DOHH2 (cell line): ENCODE data around the gene EXOC7.

Experiments
- H3F3A ChIP-seq: fragments of 200-600 bp; sonication (generic), shearing (Covaris generic); 2 replicates; pipeline ENCODE4 v1.6.0; 2016; ENCODE audit warnings: antibody characterized with exemption, mild to moderate bottlenecking; ENCODE audit not compliant: control insufficient read depth, insufficient read depth
- H3K27ac ChIP-seq: fragments of 200-600 bp; sonication (generic); 2 replicates; pipeline ENCODE4 v1.5.1; 2014; ENCODE audit warnings: low read depth, mild to moderate bottlenecking, low read length, moderate library complexity
- H3K27me3 ChIP-seq: fragments of 200-600 bp; sonication (generic); 2 replicates; pipeline ENCODE4 v1.6.1; 2014; ENCODE audit warnings: mild to moderate bottlenecking, low read length, mixed read lengths; ENCODE audit not compliant: control insufficient read depth
- H3K36me3 ChIP-seq: fragments of 200-600 bp; sonication (generic); 2 replicates; pipeline ENCODE4 v1.6.1; 2014; ENCODE audit warnings: mild to moderate bottlenecking, low read length, moderate library complexity, mixed read lengths; ENCODE audit not compliant: control insufficient read depth
- H3K4me1 ChIP-seq: fragments of 200-600 bp; sonication (generic); 2 replicates; pipeline ENCODE4 v1.6.1; 2014; ENCODE audit warnings: mild to moderate bottlenecking, low read length, mixed read lengths; ENCODE audit not compliant: control insufficient read depth
- H3K4me2 ChIP-seq: fragments of 200-600 bp; sonication (generic); 2 replicates; pipeline ENCODE4 v1.6.0; 2014; ENCODE audit warnings: mild to moderate bottlenecking, low read length, moderate library complexity
- H3K4me3 ChIP-seq: fragments of 200-600 bp; sonication (generic); 2 replicates; pipeline ENCODE4 v1.5.1; 2014; ENCODE audit warnings: mild to moderate bottlenecking, low read length, mixed read lengths
- H3K79me2 ChIP-seq: fragments of 200-600 bp; sonication (generic); 2 replicates; pipeline ENCODE4 v1.6.1; 2014; ENCODE audit warnings: mild to moderate bottlenecking, low read length, mixed read lengths; ENCODE audit not compliant: control insufficient read depth
- H3K9me2 ChIP-seq: fragments of 200-600 bp; sonication (generic); replicated peaks from 2 replicates; pipeline ENCODE4 v1.6.1; 2014; ENCODE audit warnings: mild to moderate bottlenecking, low read length, mixed read lengths; ENCODE audit not compliant: control insufficient read depth
- H3K9me3 ChIP-seq: fragments of 200-600 bp; sonication (generic); 2 replicates; pipeline ENCODE4 v1.6.1; 2014; ENCODE audit warnings: antibody characterized with exemption, low read length, mixed read lengths; ENCODE audit not compliant: control insufficient read depth, insufficient read depth
- H4K20me1 ChIP-seq: fragments of 200-600 bp; sonication (generic); 2 replicates; pipeline ENCODE4 v1.6.0; 2014; ENCODE audit warnings: low read depth, mild to moderate bottlenecking, antibody characterized with exemption, low read length, moderate library complexity; ENCODE audit not compliant: control insufficient read depth, insufficient read depth
- EZH2phosphoT487 ChIP-seq: fragments of 200-600 bp; sonication (generic); IDR thresholded peaks from 2 replicates; pipeline ENCODE4 v1.6.1; 2017; ENCODE audit warnings: borderline replicate concordance, mild to moderate bottlenecking, antibody characterized with exemption, low read length, moderate library complexity, mixed read lengths
- TF ChIP-seq, protein P1 (sequence below): fragments of 200-600 bp; sonication (generic); IDR thresholded peaks from one replicate; pipeline ENCODE4 v1.5.1; 2014; ENCODE audit warnings: antibody characterized with exemption, mild to moderate bottlenecking, low read depth, low read length; ENCODE audit not compliant: poor library complexity, severe bottlenecking

The EXOC7 gene

DNA sequence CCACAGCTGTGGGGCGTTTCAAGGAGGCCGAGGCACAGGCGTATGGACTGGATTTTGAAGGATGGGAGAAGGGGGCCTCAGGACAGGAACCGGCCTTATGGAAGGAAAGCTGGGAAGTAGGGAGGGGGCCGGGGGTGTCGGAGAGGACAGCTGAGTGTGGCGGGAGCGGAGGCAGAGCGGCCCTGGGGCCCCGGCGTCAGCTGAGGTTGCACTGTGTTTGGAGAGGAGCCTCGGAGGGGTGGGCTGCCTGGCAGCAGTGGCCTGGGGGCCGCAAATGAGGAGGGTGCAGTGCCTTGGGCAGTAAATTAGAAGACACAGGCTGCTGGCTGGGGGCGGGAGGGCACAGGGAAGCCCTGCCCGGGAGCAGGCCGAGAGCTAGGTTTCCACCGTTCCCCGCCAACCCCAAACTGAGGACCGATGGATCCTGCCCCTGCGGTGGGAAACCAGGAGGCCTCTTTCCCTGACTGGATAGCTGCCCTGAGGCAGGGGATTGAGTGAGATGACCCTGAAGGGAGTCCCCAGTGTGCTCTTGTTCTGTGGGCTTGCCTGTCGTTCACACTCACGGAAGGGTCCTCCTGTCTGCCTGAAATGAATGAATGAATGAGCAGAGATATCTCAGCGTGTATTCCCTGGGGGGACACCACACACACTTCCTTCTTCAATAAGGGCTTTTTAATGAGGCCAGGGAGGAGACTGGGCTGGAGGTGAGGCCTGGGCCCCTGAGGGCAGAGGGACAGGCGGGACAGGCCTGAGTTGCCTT is 19.0 kb upstream of the EXOC7 start:
- Histone ChIP-seq H3K4me3 (no peak overlapping the region), H3K4me1 (peaks cover 18% of the 10 kb centered on the region), H3F3A (no peaks in the 10 kb centered on the region), H4K20me1 (no peaks in the 10 kb centered on the region), H3K9me2 (no peaks in the 10 kb centered on the region), H3K27ac (no peak overlapping the region), H3K27me3 (0 out of 2 replicates have a peak, but pooled peaks cover 3% of the 10 kb centered on the region), H3K36me3 (no peaks in the 10 kb centered on the region), H3K9me3 (no peaks in the 10 kb centered on the region), H3K79me2 (no peaks in the 10 kb centered on the region), H3K4me2 (peak overlapping the region; percentile 5; the same call in 1 of the 2 replicates)
- no peak for TF ChIP-seq EZH2phosphoT487
- TF ChIP-seq, protein P1, sequence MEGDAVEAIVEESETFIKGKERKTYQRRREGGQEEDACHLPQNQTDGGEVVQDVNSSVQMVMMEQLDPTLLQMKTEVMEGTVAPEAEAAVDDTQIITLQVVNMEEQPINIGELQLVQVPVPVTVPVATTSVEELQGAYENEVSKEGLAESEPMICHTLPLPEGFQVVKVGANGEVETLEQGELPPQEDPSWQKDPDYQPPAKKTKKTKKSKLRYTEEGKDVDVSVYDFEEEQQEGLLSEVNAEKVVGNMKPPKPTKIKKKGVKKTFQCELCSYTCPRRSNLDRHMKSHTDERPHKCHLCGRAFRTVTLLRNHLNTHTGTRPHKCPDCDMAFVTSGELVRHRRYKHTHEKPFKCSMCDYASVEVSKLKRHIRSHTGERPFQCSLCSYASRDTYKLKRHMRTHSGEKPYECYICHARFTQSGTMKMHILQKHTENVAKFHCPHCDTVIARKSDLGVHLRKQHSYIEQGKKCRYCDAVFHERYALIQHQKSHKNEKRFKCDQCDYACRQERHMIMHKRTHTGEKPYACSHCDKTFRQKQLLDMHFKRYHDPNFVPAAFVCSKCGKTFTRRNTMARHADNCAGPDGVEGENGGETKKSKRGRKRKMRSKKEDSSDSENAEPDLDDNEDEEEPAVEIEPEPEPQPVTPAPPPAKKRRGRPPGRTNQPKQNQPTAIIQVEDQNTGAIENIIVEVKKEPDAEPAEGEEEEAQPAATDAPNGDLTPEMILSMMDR, result no peak

DNA sequence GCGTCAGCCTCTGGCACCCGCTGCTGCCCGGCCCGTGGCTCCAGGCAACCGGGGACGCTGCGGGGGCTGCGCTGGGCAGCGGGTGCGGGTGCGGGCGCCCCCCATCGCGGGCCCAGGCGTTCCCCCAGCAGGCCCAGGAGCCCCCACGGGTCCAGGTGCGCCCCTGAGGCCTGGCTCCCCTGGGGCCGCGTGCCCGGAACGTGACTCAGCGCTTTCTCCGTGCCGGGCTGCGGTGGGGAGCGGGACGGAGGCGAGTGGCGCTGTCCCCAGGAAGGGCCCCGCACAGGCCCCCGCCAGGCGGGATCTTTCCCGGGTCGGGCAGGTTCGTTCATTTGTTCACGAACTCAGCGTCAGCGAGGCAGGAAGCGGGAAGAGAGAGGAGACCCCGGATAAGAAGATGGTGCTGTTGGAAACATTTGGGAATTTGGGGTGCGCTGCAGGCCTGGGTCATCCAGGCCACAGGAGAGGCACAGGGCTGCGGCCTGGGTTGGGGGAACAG is 18.4 kb upstream of the EXOC7 start:
- H3K27ac ChIP-seq, result no peak overlapping the region
- H3K36me3 ChIP-seq, result no peaks in the 10 kb centered on the region
- peak overlapping the region; percentile 61 for H3K4me2 ChIP-seq
- 0 out of 2 replicates have a peak, but pooled peaks cover 1% of the 10 kb centered on the region for H3K27me3 ChIP-seq
- peak overlapping the region; percentile 53 for H3K4me3 ChIP-seq
- H3K9me2 ChIP-seq, result no peaks in the 10 kb centered on the region
- no peaks in the 10 kb centered on the region for H3K9me3 ChIP-seq
- H3K79me2 ChIP-seq, result no peaks in the 10 kb centered on the region
- H3K4me1 ChIP-seq, result peaks cover 18% of the 10 kb centered on the region
- no peaks in the 10 kb centered on the region for H4K20me1 ChIP-seq
- TF ChIP-seq, protein P1, result no peak
- no peak for TF ChIP-seq EZH2phosphoT487
- no peaks in the 10 kb centered on the region for H3F3A ChIP-seq

DNA sequence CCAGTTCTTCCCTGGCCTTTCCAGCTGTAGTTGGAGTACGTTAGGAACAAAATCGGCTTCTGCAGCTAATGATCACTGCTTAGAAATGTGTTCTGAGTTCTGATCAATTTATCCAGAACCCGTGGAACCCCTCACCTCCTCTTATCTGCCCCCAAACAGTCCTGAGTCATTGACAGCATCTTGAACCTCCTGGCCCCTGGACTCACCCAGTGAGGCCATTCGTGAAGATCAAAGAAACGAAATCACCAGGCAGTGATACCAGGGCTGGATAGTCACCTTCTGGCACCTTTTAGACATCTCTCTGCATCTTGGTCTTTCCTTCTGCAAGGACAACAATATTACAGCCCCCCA is 17.0 kb upstream of the EXOC7 start:
- Histone ChIP-seq H3K4me2 (no peak overlapping the region), H3K27me3 (no peaks in the 10 kb centered on the region), H3F3A (no peaks in the 10 kb centered on the region)

More for the DNA sequence above, 17.0 kb upstream of the EXOC7 start:
- Histone ChIP-seq H3K79me2 (no peaks in the 10 kb centered on the region), H3K4me1 (peaks cover 18% of the 10 kb centered on the region), H3K9me3 (no peaks in the 10 kb centered on the region), H3K27ac (no peak overlapping the region), H4K20me1 (no peaks in the 10 kb centered on the region), H3K9me2 (no peaks in the 10 kb centered on the region), H3K4me3 (no peak overlapping the region), H3K36me3 (no peaks in the 10 kb centered on the region)
- TF ChIP-seq, protein P1, result no peak
- no peak for TF ChIP-seq EZH2phosphoT487
